Measurements from ENCODE around the gene ANKHD1. TPM values are rescaled to one million over a fixed set of nuclear protein-coding genes. Genes with fewer than 3 reads are reported as not detected.
A peak's percentile ranks its signal among the peaks of the same experiment; 100 is the strongest.

The ANKHD1 gene
- total and polyA plus RNA-seq, 9 of the 15 experiments (the other 6 are each of a cell fraction or from before 2014, with no cell fraction given) = 38.9 to 138 (median 78.7) TPM

GRCh38 chr5:140564196-140565023 is 162.8 kb downstream of the ANKHD1 start, which contains the start of the genes APBB3 and SLC35A4 (continued):
- TF ChIP-seq MGA (IDR thresholded peaks at IDR 0.05) (peak; percentile 98), ZNF668 (CRISPR knock-in tag; IDR thresholded peaks at IDR 0.05) (no peak), BMI1 (IDR thresholded peaks at IDR 0.05; ENCODE audit: low read length) (no peak), SNAPC5 (CRISPR knock-in tag; IDR thresholded peaks at IDR 0.05) (no peak), ZKSCAN1 (IDR thresholded peaks at IDR 0.05; ENCODE audit: low read depth, low read length) (0 out of 2 replicates have a peak, but pooled peaks have one; percentile 79), FOXM1 (IDR thresholded peaks at IDR 0.05; ENCODE audit: low read depth) (peak; percentile 61; the same call in 1 of the 2 replicates), FOXM1 (CRISPR knock-in tag; IDR thresholded peaks at IDR 0.05; ENCODE audit: low read depth) (peak; percentile 88; the same call in 1 of the 2 replicates), HDAC2 (IDR thresholded peaks at IDR 0.05) (peak; percentile 99), IFI16 (CRISPR knock-in tag; IDR thresholded peaks at IDR 0.05) (no peak), ETS2 (tag; IDR thresholded peaks at IDR 0.05; ENCODE audit: borderline replicate concordance, poor library complexity, severe bottlenecking) (no peak), ARNT (IDR thresholded peaks at IDR 0.05) (0 out of 4 replicates have a peak, but pooled peaks of 1 of the 2 experiments have one; percentile 49), SRSF3 (IDR thresholded peaks at IDR 0.05; ENCODE audit: insufficient read depth, low read length) (no peak), TCFL5 (CRISPR knock-in tag; conservative IDR thresholded peaks at IDR 0.05) (no peak), COPS2 (conservative IDR thresholded peaks at IDR 0.05) (no peak), THRAP3 (IDR thresholded peaks at IDR 0.05; ENCODE audit: borderline replicate concordance) (no peak), PHB (CRISPR knock-in tag; IDR thresholded peaks at IDR 0.05) (no peak)
- TF ChIP-seq, protein P1, sequence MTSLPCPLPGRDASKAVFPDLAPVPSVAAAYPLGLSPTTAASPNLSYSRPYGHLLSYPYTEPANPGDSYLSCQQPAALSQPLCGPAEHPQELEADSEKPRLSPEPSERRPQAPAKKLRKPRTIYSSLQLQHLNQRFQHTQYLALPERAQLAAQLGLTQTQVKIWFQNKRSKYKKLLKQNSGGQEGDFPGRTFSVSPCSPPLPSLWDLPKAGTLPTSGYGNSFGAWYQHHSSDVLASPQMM (CRISPR knock-in tag; IDR thresholded peaks at IDR 0.05) = no peak
